WERI-Rb-1 (cell line): ENCODE results near the gene SUN3.
"Not testable (repeated sequence)": the region's sequence is repeated elsewhere in the genome, so short reads cannot be mapped to it uniquely, and the experiment has no call there.

Experiments
- DNase-seq: peaks from one replicate; pipeline ENCODE4 v3.0.0-alpha.2; 2020
- H3K27ac ChIP-seq: fragments of 250-450 bp; sonication (Bioruptor Pico); 2 replicates; pipeline ENCODE4 v1.5.1; 2020; ENCODE audit warnings: mild to moderate bottlenecking, moderate library complexity
- H3K27me3 ChIP-seq: fragments of 250-450 bp; sonication (Bioruptor Pico); 2 replicates; pipeline ENCODE4 v1.5.1; 2021; ENCODE audit warnings: mild to moderate bottlenecking, low read depth, moderate library complexity; ENCODE audit not compliant: insufficient read depth, severe bottlenecking
- H3K36me3 ChIP-seq: fragments of 250-450 bp; sonication (Bioruptor Pico); 2 replicates; pipeline ENCODE4 v1.5.1; 2020; ENCODE audit warnings: mild to moderate bottlenecking, moderate library complexity
- H3K4me3 ChIP-seq: 2 replicates; pipeline ENCODE4 v1.5.1; 2011; ENCODE audit warnings: low read depth, mild to moderate bottlenecking, control low read depth, low read length
- H3K9me3 ChIP-seq: fragments of 250-450 bp; sonication (Bioruptor Pico); 2 replicates; pipeline ENCODE4 v1.5.1; 2021; ENCODE audit warnings: mild to moderate bottlenecking, moderate library complexity; ENCODE audit not compliant: severe bottlenecking
- TF ChIP-seq, protein P1 (sequence below): IDR thresholded peaks from 2 replicates; pipeline ENCODE4 v1.5.1; 2011; ENCODE audit warnings: low read depth, mild to moderate bottlenecking, control low read depth, inconsistent platforms, low read length

The SUN3 gene

DNA sequence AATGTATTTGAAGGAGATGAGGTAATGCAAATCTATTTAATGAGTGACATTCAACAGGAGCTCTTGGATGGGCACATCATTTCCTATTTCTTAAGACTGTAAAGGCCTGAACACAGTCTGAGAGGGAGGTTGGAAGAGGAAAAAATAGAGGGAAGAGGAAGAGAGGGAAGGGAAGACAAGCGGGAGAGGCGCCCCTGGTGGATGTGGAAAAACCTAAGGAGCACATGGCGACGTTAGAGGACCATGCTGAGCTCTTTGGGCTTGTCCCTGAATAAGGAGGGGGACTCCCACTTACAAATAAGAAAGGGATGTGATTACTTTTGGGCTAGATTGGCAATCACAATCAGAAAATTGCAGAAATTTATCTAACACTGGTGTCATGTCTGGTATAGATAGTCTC lies 19.6 kb downstream of the SUN3 start:
- TF ChIP-seq, protein P1, sequence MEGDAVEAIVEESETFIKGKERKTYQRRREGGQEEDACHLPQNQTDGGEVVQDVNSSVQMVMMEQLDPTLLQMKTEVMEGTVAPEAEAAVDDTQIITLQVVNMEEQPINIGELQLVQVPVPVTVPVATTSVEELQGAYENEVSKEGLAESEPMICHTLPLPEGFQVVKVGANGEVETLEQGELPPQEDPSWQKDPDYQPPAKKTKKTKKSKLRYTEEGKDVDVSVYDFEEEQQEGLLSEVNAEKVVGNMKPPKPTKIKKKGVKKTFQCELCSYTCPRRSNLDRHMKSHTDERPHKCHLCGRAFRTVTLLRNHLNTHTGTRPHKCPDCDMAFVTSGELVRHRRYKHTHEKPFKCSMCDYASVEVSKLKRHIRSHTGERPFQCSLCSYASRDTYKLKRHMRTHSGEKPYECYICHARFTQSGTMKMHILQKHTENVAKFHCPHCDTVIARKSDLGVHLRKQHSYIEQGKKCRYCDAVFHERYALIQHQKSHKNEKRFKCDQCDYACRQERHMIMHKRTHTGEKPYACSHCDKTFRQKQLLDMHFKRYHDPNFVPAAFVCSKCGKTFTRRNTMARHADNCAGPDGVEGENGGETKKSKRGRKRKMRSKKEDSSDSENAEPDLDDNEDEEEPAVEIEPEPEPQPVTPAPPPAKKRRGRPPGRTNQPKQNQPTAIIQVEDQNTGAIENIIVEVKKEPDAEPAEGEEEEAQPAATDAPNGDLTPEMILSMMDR: no peak
- Histone ChIP-seq H3K27ac (no peak overlapping the region), H3K9me3 (no peaks in the 10 kb centered on the region), H3K27me3 (no peaks in the 10 kb centered on the region), H3K4me3 (no peak overlapping the region), H3K36me3 (no peaks in the 10 kb centered on the region)
- DNase-seq: no peak

DNA sequence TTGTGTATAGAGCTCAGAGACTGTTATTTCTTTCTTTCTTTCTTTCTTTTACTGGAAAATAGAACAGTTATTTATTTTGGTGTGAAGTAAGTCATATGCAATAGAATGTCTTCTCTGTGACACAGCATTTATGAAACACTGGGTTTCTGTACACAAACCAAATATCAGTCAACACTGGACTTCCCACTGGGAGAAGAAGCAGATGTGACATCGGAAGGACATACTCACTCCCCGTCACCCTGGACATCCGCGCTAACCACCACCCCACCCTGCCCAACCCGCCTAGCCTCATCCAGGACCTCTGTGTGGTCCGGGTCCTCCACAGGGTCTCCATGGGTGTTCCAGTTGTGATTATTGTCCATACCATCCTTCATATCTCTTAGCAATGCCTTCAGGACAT lies 22.0 kb downstream of the SUN3 start:
- DNase-seq: no peak
- Histone ChIP-seq H3K36me3 (no peaks in the 10 kb centered on the region), H3K9me3 (no peaks in the 10 kb centered on the region), H3K27ac (no peak overlapping the region), H3K4me3 (no peak overlapping the region), H3K27me3 (no peaks in the 10 kb centered on the region)
- TF ChIP-seq, protein P1: no peak

DNA sequence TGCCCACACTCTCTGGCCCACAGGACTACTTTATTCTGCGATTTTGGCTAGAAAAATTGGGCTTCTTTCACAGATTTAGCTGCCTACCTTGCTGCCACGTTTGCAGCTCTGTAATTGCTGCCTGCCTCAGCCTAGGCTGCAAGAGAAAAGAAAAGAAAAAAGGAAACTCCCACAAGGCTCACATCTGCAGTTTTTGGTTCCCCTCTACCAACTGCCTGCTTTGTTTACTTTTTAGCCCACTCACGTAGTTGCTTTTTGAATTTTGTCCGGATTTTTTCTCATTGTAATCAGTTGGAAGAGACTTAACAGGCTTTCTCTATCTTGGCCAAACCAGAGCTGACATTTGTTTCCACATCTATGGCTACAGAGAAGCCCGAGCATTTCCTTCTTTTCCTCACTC lies 24.3 kb downstream of the SUN3 start:
- Histone ChIP-seq H3K4me3 (no peak overlapping the region), H3K36me3 (no peaks in the 10 kb centered on the region), H3K27me3 (no peaks in the 10 kb centered on the region), H3K27ac (no peak overlapping the region), H3K9me3 (no peaks in the 10 kb centered on the region)
- no peak for DNase-seq
- TF ChIP-seq, protein P1: no peak

DNA sequence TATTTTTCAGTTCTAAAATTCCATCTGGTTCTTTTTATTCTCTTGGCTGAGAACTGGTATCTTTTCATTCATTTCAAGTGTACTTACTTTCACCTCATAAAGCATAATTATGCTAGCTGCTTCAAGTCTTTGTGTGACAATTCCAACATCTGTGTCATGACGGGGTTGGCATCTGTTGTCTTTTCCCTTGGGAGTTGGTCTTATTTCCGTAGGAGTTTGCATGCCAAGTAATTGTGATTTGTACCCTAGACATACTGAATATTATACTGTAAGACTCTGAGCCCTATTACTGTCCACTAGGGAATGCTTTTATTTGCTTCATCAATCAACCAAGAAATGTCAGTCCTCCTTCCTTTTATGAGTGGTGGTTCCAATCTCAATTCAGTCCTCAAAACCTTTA lies 24.9 kb downstream of the SUN3 start:
- DNase-seq: no peak
- H3K4me3 ChIP-seq: no peak overlapping the region
- no peak overlapping the region for H3K27ac ChIP-seq
- no peaks in the 10 kb centered on the region for H3K36me3 ChIP-seq
- TF ChIP-seq, protein P1: no peak
- H3K27me3 ChIP-seq: no peaks in the 10 kb centered on the region
- H3K9me3 ChIP-seq: no peaks in the 10 kb centered on the region

DNA sequence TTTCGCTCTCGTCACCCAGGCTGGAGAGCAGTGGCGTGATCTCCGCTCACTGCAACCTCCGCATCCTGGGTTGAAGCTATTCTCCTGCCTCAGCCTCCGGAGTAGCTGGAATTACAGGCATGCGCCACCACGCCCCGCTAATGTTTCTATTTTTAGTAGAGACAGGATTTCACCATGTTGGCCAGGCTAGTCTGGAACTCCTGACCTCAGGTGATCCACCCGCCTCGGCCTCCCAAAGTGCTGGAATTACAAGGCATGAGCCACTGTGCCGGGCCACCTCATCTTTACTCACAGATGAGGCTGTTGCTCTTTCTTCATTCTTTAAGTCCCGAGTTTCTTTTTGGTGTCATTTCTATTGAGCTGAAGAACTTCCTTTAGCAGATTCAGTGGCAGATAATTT lies 28.7 kb downstream of the SUN3 start:
- not testable (repeated sequence) for DNase-seq

DNA sequence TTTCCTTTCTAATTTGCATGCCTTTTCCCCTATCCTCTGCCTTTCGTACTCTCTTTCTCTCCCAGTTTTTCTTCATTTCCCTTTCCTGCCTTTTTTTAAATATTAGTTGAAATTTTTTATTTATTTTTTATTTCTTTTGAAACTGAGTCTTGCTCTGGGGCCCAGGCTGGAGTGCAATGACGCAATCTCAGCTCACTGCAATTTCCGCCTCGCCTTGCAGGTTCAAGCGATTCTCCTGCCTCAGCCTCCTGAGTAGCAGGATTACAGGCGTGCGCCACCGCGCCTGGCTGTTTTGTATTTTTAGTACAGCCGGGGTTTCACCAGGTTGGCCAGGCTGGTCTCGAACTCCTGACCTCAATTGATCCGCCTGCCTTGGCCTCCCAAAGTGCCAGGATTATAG lies 29.5 kb downstream of the SUN3 start:
- no peak overlapping the region for H3K27ac ChIP-seq
- H3K27me3 ChIP-seq: no peaks in the 10 kb centered on the region
- no peaks in the 10 kb centered on the region for H3K36me3 ChIP-seq
- no peaks in the 10 kb centered on the region for H3K9me3 ChIP-seq
- TF ChIP-seq, protein P1: no peak
- no peak overlapping the region for H3K4me3 ChIP-seq
- no peak for DNase-seq

More for the DNA sequence above, 28.7 kb downstream of the SUN3 start:
- H3K4me3 ChIP-seq, H3K27ac ChIP-seq, H3K27me3 ChIP-seq, H3K9me3 ChIP-seq, H3K36me3 ChIP-seq: not testable (repeated sequence)
